SU-DHL-6 (cell line): Measurements from ENCODE around the gene MEF2A.
"Not testable (repeated sequence)": the region's sequence is repeated elsewhere in the genome, so short reads cannot be mapped to it uniquely, and the experiment has no call there.

Experiments
- H2AFZ ChIP-seq: fragments of 200-600 bp; sonication (generic); 2 replicates; pipeline ENCODE4 v1.6.1; 2014; ENCODE audit warnings: low read depth, mild to moderate bottlenecking, moderate library complexity, mixed read lengths, antibody characterized with exemption, low read length; ENCODE audit not compliant: severe bottlenecking
- H3F3A ChIP-seq: fragments of 200-600 bp; shearing (Covaris generic); 2 replicates; pipeline ENCODE4 v1.6.0; 2016; ENCODE audit warnings: antibody characterized with exemption, mild to moderate bottlenecking; ENCODE audit not compliant: insufficient read depth
- H3K27ac ChIP-seq: fragments of 200-600 bp; sonication (generic); 2 replicates; pipeline ENCODE4 v1.5.1; 2016; ENCODE audit warnings: low read depth, mild to moderate bottlenecking, low read length, moderate library complexity, mixed read lengths
- H3K27me3 ChIP-seq: fragments of 200-600 bp; sonication (generic), shearing (Covaris generic); 2 replicates; pipeline ENCODE4 v1.6.0; 2014; ENCODE audit warnings: mild to moderate bottlenecking, low read length
- H3K36me3 ChIP-seq: fragments of 200-600 bp; sonication (generic); 2 replicates; pipeline ENCODE4 v1.6.1; 2014; ENCODE audit warnings: mild to moderate bottlenecking, low read length, mixed read lengths
- H3K4me2 ChIP-seq: fragments of 300-600, 200-600 bp; shearing (Covaris generic), sonication (generic); 2 replicates; pipeline ENCODE4 v1.6.0; 2014; ENCODE audit warnings: low read length, low read depth, mild to moderate bottlenecking; ENCODE audit not compliant: poor library complexity, severe bottlenecking
- H3K4me3 ChIP-seq: fragments of 200-600 bp; sonication (generic); 2 replicates; pipeline ENCODE4 v1.5.1; 2014; ENCODE audit warnings: antibody characterized with exemption, low read length, mild to moderate bottlenecking, mixed read lengths; ENCODE audit not compliant: insufficient read depth, poor library complexity, severe bottlenecking
- H3K79me2 ChIP-seq: fragments of 200-600 bp; sonication (generic); 2 replicates; pipeline ENCODE4 v1.6.1; 2014; ENCODE audit warnings: mild to moderate bottlenecking, low read length, moderate library complexity; ENCODE audit not compliant: insufficient read depth
- H3K9ac ChIP-seq: fragments of 200-600 bp; sonication (generic); 2 replicates; pipeline ENCODE4 v1.7.0; 2014; ENCODE audit warnings: mild to moderate bottlenecking, low read length
- H3K9me2 ChIP-seq: fragments of 200-600 bp; sonication (generic); replicated peaks from 2 replicates; pipeline ENCODE4 v1.6.1; 2014; ENCODE audit warnings: low read length; ENCODE audit not compliant: insufficient read depth
- H3K9me3 ChIP-seq: fragments of 200-600 bp; sonication (generic); 2 replicates; pipeline ENCODE4 v1.6.1; 2014; ENCODE audit warnings: low read length, mixed read lengths; ENCODE audit not compliant: insufficient read depth
- H4K20me1 ChIP-seq: fragments of 200-600 bp; sonication (generic); 2 replicates; pipeline ENCODE4 v1.6.1; 2014; ENCODE audit warnings: low read depth, mild to moderate bottlenecking, antibody characterized with exemption, low read length, moderate library complexity, mixed read lengths
- EZH2phosphoT487 ChIP-seq: fragments of 200-600 bp; sonication (generic), shearing (Covaris generic); conservative IDR thresholded peaks from 2 replicates; pipeline ENCODE4 v1.6.1; 2018; ENCODE audit warnings: mild to moderate bottlenecking, antibody characterized with exemption, low read length, moderate library complexity, mixed read lengths
- TF ChIP-seq, protein P1 (sequence below): fragments of 200-600 bp; sonication (generic); IDR thresholded peaks from one replicate; pipeline ENCODE4 v1.5.1; 2017; ENCODE audit warnings: antibody characterized with exemption, mild to moderate bottlenecking, low read length, moderate library complexity; ENCODE audit not compliant: insufficient read depth, poor library complexity, severe bottlenecking

MEF2A gene

DNA sequence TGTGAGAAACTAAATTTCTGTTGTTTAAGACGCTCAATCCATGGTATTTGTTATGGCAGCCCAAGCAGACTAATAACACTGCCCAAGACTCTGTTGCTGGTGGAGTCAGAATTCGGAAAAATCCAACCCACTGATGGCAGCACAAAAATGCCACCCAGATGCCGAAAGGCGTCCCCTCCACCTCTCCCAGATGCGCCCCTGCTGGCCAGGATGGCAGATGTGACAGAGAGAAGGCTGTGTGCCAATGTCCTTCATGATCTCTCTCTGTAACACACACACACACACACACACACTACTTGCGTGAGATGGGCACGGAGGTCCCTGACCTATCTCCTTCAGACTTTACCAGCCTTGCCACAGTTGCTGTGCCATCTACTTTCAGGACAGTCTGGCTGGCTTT, 178.4 kb downstream of the MEF2A start:
- no peak overlapping the region for H3K4me3 ChIP-seq
- no peaks in the 10 kb centered on the region for H3K9me3 ChIP-seq
- H3K36me3 ChIP-seq: no peaks in the 10 kb centered on the region

DNA sequence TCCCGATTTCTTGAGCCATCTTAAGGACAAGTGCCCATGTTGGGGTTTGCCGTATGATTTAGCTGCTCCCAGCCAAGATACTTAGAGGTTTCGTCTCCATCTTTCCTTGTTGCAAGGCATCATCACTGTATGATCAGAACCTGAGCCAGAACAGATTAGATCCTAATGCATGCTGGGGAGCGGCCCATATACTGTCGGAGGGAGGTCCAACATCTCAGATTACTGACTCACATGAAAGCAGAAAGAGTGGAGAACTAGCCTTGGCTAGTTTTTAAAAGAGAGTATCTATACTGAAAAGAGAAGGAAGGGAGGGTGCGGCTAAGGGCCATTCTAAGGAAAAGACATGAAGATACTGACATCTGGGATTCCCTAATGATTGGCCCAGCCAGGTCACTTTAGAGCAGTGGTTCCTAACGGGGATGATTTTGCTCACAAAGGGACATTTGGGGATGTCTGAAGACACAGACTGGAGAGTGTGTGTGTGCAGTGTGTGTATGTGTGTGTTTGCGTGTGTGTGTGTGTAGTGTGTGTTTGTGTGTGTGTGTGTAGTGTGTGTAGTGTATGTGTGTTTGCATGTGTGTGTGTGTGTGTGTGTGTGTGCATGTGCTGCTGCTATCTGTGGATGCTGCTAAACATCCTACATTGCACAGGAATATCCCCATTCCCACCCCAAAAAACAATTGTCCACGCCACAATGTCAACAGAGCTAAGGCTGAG, 179.7 kb downstream of the MEF2A start:
- Histone ChIP-seq H3K36me3 (no peaks in the 10 kb centered on the region), H3K27ac (no peak overlapping the region), H3K9me2 (no peaks in the 10 kb centered on the region), H3K79me2 (no peaks in the 10 kb centered on the region), H3K9ac (no peak overlapping the region), H3K4me2 (no peak overlapping the region), H3K9me3 (no peaks in the 10 kb centered on the region), H3K27me3 (no peaks in the 10 kb centered on the region), H3K4me3 (no peak overlapping the region), H2AFZ (no peak overlapping the region), H3F3A (no peaks in the 10 kb centered on the region), H4K20me1 (no peaks in the 10 kb centered on the region)
- TF ChIP-seq, protein P1, sequence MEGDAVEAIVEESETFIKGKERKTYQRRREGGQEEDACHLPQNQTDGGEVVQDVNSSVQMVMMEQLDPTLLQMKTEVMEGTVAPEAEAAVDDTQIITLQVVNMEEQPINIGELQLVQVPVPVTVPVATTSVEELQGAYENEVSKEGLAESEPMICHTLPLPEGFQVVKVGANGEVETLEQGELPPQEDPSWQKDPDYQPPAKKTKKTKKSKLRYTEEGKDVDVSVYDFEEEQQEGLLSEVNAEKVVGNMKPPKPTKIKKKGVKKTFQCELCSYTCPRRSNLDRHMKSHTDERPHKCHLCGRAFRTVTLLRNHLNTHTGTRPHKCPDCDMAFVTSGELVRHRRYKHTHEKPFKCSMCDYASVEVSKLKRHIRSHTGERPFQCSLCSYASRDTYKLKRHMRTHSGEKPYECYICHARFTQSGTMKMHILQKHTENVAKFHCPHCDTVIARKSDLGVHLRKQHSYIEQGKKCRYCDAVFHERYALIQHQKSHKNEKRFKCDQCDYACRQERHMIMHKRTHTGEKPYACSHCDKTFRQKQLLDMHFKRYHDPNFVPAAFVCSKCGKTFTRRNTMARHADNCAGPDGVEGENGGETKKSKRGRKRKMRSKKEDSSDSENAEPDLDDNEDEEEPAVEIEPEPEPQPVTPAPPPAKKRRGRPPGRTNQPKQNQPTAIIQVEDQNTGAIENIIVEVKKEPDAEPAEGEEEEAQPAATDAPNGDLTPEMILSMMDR: no peak
- TF ChIP-seq EZH2phosphoT487: no peak

More for the DNA sequence above, 178.4 kb downstream of the MEF2A start:
- Histone ChIP-seq H4K20me1 (no peaks in the 10 kb centered on the region), H3K4me2 (no peak overlapping the region), H2AFZ (no peak overlapping the region), H3K79me2 (no peaks in the 10 kb centered on the region), H3K9ac (no peak overlapping the region), H3K27me3 (no peaks in the 10 kb centered on the region), H3F3A (no peaks in the 10 kb centered on the region), H3K9me2 (no peaks in the 10 kb centered on the region), H3K27ac (no peak overlapping the region)
- no peak for TF ChIP-seq EZH2phosphoT487
- TF ChIP-seq, protein P1: no peak

DNA sequence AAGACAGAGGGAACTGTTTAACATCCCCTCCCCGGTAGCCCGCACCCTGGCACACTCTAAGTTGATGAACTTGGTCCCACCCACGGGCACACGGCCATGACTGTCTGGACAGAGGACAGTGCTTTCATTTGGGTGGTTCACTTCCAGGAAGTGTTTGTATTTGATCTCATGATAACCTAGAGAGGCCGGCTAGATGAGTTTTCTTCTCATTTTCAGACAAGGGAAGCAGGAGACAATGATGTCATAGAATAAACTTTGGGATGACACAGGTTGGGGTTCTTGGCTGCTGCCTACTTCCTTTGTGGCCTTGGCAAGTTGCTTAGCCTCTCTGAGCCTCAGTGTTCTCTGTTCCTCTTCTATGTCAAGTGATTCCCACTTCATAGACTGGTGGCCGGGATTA, 183.6 kb downstream of the MEF2A start:
- H3K79me2 ChIP-seq: no peaks in the 10 kb centered on the region
- H3K9me3 ChIP-seq: no peaks in the 10 kb centered on the region
- H3K4me2 ChIP-seq: no peak overlapping the region
- no peaks in the 10 kb centered on the region for H3K9me2 ChIP-seq
- no peak overlapping the region for H3K4me3 ChIP-seq
- no peak overlapping the region for H3K27ac ChIP-seq
- H3K27me3 ChIP-seq: no peaks in the 10 kb centered on the region
- H2AFZ ChIP-seq: no peak overlapping the region
- H3F3A ChIP-seq: no peaks in the 10 kb centered on the region
- no peaks in the 10 kb centered on the region for H4K20me1 ChIP-seq
- no peak for TF ChIP-seq EZH2phosphoT487
- TF ChIP-seq, protein P1: no peak
- H3K36me3 ChIP-seq: no peaks in the 10 kb centered on the region
- H3K9ac ChIP-seq: no peak overlapping the region

DNA sequence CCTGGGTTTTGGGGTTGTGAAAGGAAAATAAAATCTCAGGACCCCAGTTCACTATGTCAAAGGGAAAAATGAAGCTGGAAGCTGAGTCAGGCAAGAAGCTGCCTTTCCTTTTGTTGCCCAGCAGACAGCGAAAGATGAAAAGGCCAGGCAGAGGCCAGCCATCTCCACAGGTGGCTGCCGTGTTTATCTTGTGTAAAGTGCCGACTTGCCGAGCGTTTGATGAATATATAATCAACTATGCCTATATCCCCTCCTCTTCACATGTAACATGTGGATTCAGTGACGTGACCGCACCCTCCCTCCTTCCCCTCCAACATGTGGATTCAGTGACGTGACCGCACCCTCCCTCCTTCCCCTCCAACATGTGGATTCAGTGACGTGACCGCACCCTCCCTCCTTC, 184.5 kb downstream of the MEF2A start:
- H3K4me3 ChIP-seq, H3K36me3 ChIP-seq, H3K27ac ChIP-seq, H3K79me2 ChIP-seq, H4K20me1 ChIP-seq, H3K27me3 ChIP-seq, H3K9me2 ChIP-seq, H3F3A ChIP-seq, H3K9me3 ChIP-seq, H3K9ac ChIP-seq, H2AFZ ChIP-seq, H3K4me2 ChIP-seq: not testable (repeated sequence)
